Right atrium auricular region (tissue), 2 donors: ENCODE results near the gene NRXN3. TPM values are rescaled to one million over a fixed set of nuclear protein-coding genes. Genes with fewer than 3 reads are reported as not detected.
A peak's percentile ranks its signal among the peaks of the same experiment; 100 is the strongest.

ENCODE experiments used
- DNase-seq: peaks from one replicate; pipeline ENCODE4 v3.0.0-alpha.2; 2019; ENCODE audit warnings: low spot score
- H3K27ac ChIP-seq, 2 donors: fragments of 200-600 bp; sonication (generic); 1 replicate in 1 of 2; 2 replicates in 1 of 2; pipeline ENCODE4 v1.5.1; 2016 to 2019
- H3K27me3 ChIP-seq, 2 donors: fragments of 200-600 bp; sonication (generic); one replicate each; pipeline versions ENCODE4 v1.5.1 to v1.6.0; 2017 to 2019
- H3K36me3 ChIP-seq: fragments of 200-600 bp; sonication (generic); one replicate; pipeline ENCODE4 v1.5.1; 2016
- H3K4me1 ChIP-seq, 2 donors: fragments of 200-600 bp; sonication (generic); one replicate each; pipeline versions ENCODE4 v1.5.1 to v1.6.0; 2017 to 2019
- H3K4me3 ChIP-seq, 2 donors: fragments of 200-600 bp; sonication (generic); 1 replicate in 1 of 2; 2 replicates in 1 of 2; pipeline ENCODE4 v1.5.1; 2017 to 2019; ENCODE audit warnings: mild to moderate bottlenecking in 1 of 2, moderate library complexity in 1 of 2
- H3K9me3 ChIP-seq, 2 donors: fragments of 200-600 bp; sonication (generic); one replicate each; pipeline ENCODE4 v1.5.1; 2019
- CTCF ChIP-seq, 2 donors: fragments of 200-600 bp; sonication (generic); IDR thresholded peaks; one replicate each; pipeline ENCODE4 v1.5.1; 2019; ENCODE audit warnings: antibody characterized with exemption in 2 of 2
- total RNA-seq, 2 donors: library from RNA; depleted of rRNA; stranded (reverse); fragments of >200 nt; gene quantifications; one replicate each; pipeline ENCODE4 v1.1.0, GENCODE V29; 2016

NRXN3 gene
- total RNA-seq, 2 donors from 2014 or later, result 2.0 to 2.3 TPM

- no peaks in the 10 kb centered on the region for H3K9me3 ChIP-seq
- no peaks in the 10 kb centered on the region for H3K36me3 ChIP-seq
- no peak overlapping the region for H3K27ac ChIP-seq
- peak in 1 of 2 donors; percentile 46 for TF ChIP-seq CTCF (IDR thresholded peaks at IDR 0.05)
- H3K27me3 ChIP-seq, result no peaks in the 10 kb centered on the region
- H3K4me3 ChIP-seq, result no peak overlapping the region
- H3K4me1 ChIP-seq, result no peaks in the 10 kb centered on the region
- DNase-seq, result no peak
Measured at GRCh38 chr14:78902010-78902623, 731.9 kb downstream of the NRXN3 start.

DNA sequence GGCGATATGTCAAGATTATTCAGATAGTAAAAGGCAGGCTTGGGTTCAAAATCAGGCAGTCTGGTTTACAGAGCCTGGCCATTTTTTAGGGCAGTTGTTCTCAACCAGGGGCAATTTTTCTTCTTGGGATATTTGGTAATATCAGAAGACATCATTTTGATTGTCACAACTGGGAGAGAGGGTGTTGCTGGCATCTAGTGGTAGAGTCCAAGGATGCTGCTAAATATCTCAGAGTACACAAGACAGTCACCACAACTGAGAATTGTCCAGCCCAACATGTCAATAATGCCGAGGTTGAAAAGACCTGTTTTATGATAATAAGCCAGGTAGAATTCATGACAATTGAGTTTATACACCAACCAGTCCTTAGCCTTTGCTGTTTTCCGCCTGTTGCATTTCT, 733.9 kb downstream of the NRXN3 start:
- DNase-seq, result no peak
- H3K27me3 ChIP-seq, result no peaks in the 10 kb centered on the region

DNA sequence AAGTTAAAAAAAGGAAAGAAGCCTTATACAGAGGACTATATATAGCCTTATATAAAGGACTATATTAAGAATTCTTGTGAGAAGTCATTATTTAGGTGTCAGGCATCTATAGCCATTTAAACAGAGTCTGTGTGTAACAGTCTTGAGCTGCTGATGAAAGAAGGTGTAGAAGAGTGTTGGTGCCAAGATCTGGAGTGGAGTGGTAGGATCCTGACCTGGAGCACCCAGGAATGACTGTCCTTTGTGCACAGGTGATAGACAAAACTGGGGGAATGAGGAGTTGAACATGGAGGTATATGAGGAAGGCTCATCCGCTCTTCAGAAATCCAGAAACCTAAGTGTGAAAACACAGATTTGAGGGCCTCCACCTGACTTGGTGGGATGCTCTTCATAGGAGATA, 747.3 kb downstream of the NRXN3 start:
- TF ChIP-seq CTCF (IDR thresholded peaks at IDR 0.05), result no peak
- no peak overlapping the region for H3K4me3 ChIP-seq
- no peak for DNase-seq
- H3K9me3 ChIP-seq, result no peaks in the 10 kb centered on the region
- H3K27ac ChIP-seq, result no peak overlapping the region
- H3K27me3 ChIP-seq, result no peaks in the 10 kb centered on the region
- no peaks in the 10 kb centered on the region for H3K36me3 ChIP-seq
- no peaks in the 10 kb centered on the region for H3K4me1 ChIP-seq

More for the DNA sequence above, 733.9 kb downstream of the NRXN3 start:
- Histone ChIP-seq H3K27ac (no peak overlapping the region), H3K9me3 (peaks cover 0 to 4% of the 10 kb centered on the region in 2 donors), H3K4me3 (no peak overlapping the region), H3K36me3 (no peaks in the 10 kb centered on the region), H3K4me1 (no peaks in the 10 kb centered on the region)
- TF ChIP-seq CTCF (IDR thresholded peaks at IDR 0.05), result no peak

- Histone ChIP-seq H3K4me1 (no peaks in the 10 kb centered on the region), H3K9me3 (no peaks in the 10 kb centered on the region), H3K4me3 (no peak overlapping the region), H3K27me3 (no peaks in the 10 kb centered on the region), H3K36me3 (no peaks in the 10 kb centered on the region), H3K27ac (no peak overlapping the region)
- TF ChIP-seq CTCF (IDR thresholded peaks at IDR 0.05), result no peak
- DNase-seq, result no peak
Measured at GRCh38 chr14:78921856-78922255, 751.7 kb downstream of the NRXN3 start.

DNA sequence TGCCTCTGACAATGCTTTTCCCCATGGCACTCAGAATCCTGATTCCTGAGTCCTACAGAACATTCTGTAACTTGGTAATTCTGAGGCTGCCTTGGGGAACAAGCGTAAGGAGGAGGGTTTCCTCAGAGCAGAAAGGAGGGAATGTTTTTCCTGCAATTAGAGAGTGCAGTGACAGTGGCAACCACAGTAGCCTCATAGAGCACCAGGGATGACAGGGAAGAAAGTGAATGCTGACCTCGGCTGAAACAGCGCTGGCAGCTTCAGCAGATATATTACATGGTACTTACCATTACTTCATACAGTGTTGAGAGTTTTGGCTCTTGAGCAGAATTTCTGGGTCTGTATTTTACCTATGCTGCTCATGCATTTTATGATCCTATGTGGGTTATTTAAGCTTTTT, 757.1 kb downstream of the NRXN3 start:
- Histone ChIP-seq H3K27ac (no peak overlapping the region), H3K4me3 (no peak overlapping the region), H3K4me1 (no peaks in the 10 kb centered on the region), H3K36me3 (no peaks in the 10 kb centered on the region), H3K27me3 (no peaks in the 10 kb centered on the region), H3K9me3 (no peaks in the 10 kb centered on the region)
- no peak for TF ChIP-seq CTCF (IDR thresholded peaks at IDR 0.05)
- DNase-seq, result no peak

GRCh38 chr14:78933166-78933565, 763.0 kb downstream of the NRXN3 start:
- TF ChIP-seq CTCF (IDR thresholded peaks at IDR 0.05), result no peak
- H3K36me3 ChIP-seq, result no peaks in the 10 kb centered on the region
- no peak overlapping the region for H3K27ac ChIP-seq
- no peaks in the 10 kb centered on the region for H3K9me3 ChIP-seq
- no peaks in the 10 kb centered on the region for H3K4me1 ChIP-seq
- DNase-seq, result no peak
- no peak overlapping the region for H3K4me3 ChIP-seq
- no peaks in the 10 kb centered on the region for H3K27me3 ChIP-seq
